ENCODE results near the gene C11orf91.
A peak's percentile ranks its signal among the peaks of the same experiment; 100 is the strongest.

GRCh38 chr11:33716243-33716642 is 15.6 kb upstream of the C11orf91 start:
- peak; percentile 34 for TF ChIP-seq CTCF (conservative IDR thresholded peaks at IDR 0.05)
- no peak for TF ChIP-seq ZFX (IDR thresholded peaks at IDR 0.05)

All from C4-2B (cell line).